H1 (cell line): Measurements from ENCODE around the gene RRAD. TPM values are rescaled to one million over a fixed set of nuclear protein-coding genes. Genes with fewer than 3 reads are reported as not detected.

Experiments used
- CTCF ChIA-PET: fragments of 300-600 bp; sonication (Branson Sonifier 250); formaldehyde crosslinking; loops from one replicate; lab custom pipeline; 2021; ENCODE audit not compliant: partially characterized antibody; lab: Charles Lee
- POLR2A ChIA-PET: fragments of 300-600 bp; sonication (Branson Sonifier 250); formaldehyde crosslinking; loops from one replicate; lab custom pipeline; 2021; ENCODE audit warnings: inconsistent platforms; ENCODE audit not compliant: partially characterized antibody; lab: Charles Lee
- DNase-seq, 2 experiments: peaks; one replicate each; pipeline versions ENCODE4 v3.0.0 to v3.0.0-alpha.2; 2010 to 2022; ENCODE audit warnings: low spot score in 2 of 2, low read depth in 1 of 2, mixed read lengths in 1 of 2
- FAIRE-seq: peaks from 2 replicates; lab custom pipeline; 2011; peaks lifted over from hg19 to GRCh38; lab: Jason Lieb, UNC
- H2AFZ ChIP-seq: 2 replicates; pipeline ENCODE4 v1.8.1; 2012; ENCODE audit warnings: low read length, inconsistent platforms
- H2AK5ac ChIP-seq: 2 replicates; pipeline ENCODE4 v1.6.1; 2013; ENCODE audit warnings: low read depth, low read length
- H2BK120ac ChIP-seq: replicated peaks from 2 replicates; pipeline ENCODE3; 2013; ENCODE audit warnings: low read depth, low read length, inconsistent platforms
- H2BK12ac ChIP-seq: 2 replicates; pipeline ENCODE4 v1.6.1; 2013; ENCODE audit warnings: low read depth, low read length
- H2BK15ac ChIP-seq: 2 replicates; pipeline ENCODE4 v1.6.1; 2013; ENCODE audit warnings: low read length
- H2BK20ac ChIP-seq: 2 replicates; pipeline ENCODE4 v1.6.1; 2013; ENCODE audit warnings: low read length
- H2BK5ac ChIP-seq: 2 replicates; pipeline ENCODE4 v1.6.1; 2013; ENCODE audit warnings: low read depth, low read length
- H3K14ac ChIP-seq: 2 replicates; pipeline ENCODE4 v1.6.1; 2013; ENCODE audit warnings: inconsistent platforms; ENCODE audit not compliant: insufficient read length
- H3K18ac ChIP-seq: 2 replicates; pipeline ENCODE4 v1.6.1; 2013; ENCODE audit warnings: low read length; ENCODE audit errors: extremely low read depth
- H3K23ac ChIP-seq: 2 replicates; pipeline ENCODE4 v1.6.1; 2013; ENCODE audit warnings: inconsistent platforms; ENCODE audit not compliant: insufficient read length
- H3K23me2 ChIP-seq: 2 replicates; pipeline ENCODE4 v1.6.1; 2013; ENCODE audit warnings: low read depth, low read length
- H3K27ac ChIP-seq: 2 replicates; pipeline ENCODE4 v1.6.1; 2011; ENCODE audit warnings: low read depth, low read length, inconsistent platforms
- H3K27me3 ChIP-seq, 4 experiments: replicated peaks in 1 of 4; 1 replicate in 1 of 4; 2 replicates in 3 of 4; pipeline versions ENCODE4 v1.6.1 to v1.8.1; 2011 to 2013; ENCODE audit warnings: low read length in 3 of 4, mild to moderate bottlenecking in 3 of 4, inconsistent platforms in 2 of 4, mixed read lengths in 2 of 4, moderate library complexity in 1 of 4; ENCODE audit not compliant: control insufficient read depth in 3 of 4, insufficient read depth in 3 of 4; ENCODE audit errors: extremely low read depth in 1 of 4
- H3K36me3 ChIP-seq, 4 experiments: 2 replicates each; pipeline versions ENCODE4 v1.6.1 to v1.8.1; 2011 to 2013; ENCODE audit warnings: mild to moderate bottlenecking in 4 of 4, low read length in 3 of 4, moderate library complexity in 2 of 4, control low read depth in 1 of 4, inconsistent platforms in 1 of 4; ENCODE audit not compliant: insufficient read depth in 4 of 4, control insufficient read depth in 2 of 4
- H3K4ac ChIP-seq: replicated peaks from 2 replicates; pipeline ENCODE3; 2013; ENCODE audit warnings: low read length, low read depth, mixed read lengths, inconsistent platforms; ENCODE audit not compliant: insufficient read length
- H3K4me1 ChIP-seq, 4 experiments: replicated peaks in 1 of 4; 1 replicate in 1 of 4; 2 replicates in 3 of 4; pipeline versions ENCODE4 v1.6.1 to v1.8.1; 2011 to 2013; ENCODE audit warnings: low read length in 3 of 4, inconsistent platforms in 2 of 4, mixed read lengths in 1 of 4; ENCODE audit not compliant: insufficient read depth in 4 of 4, control insufficient read depth in 3 of 4
- H3K4me2 ChIP-seq, 2 experiments: 2 replicates each; pipeline versions ENCODE4 v1.6.1 to v1.8.1; 2011 to 2013; ENCODE audit warnings: low read depth in 2 of 2, low read length in 2 of 2, control low read depth in 1 of 2, inconsistent platforms in 1 of 2, mild to moderate bottlenecking in 1 of 2; ENCODE audit not compliant: insufficient read depth in 1 of 2
- H3K4me3 ChIP-seq, 4 experiments: fragments of 200-600, 300-600 bp in 1 of 4; sonication (generic), shearing (Covaris generic), sonication (Bioruptor Twin) in 1 of 4; 2 replicates each; pipeline versions ENCODE4 v1.5.1 to v1.8.1; 2011 to 2016; ENCODE audit warnings: low read length in 4 of 4, low read depth in 3 of 4, control low read depth in 2 of 4, inconsistent platforms in 2 of 4, mild to moderate bottlenecking in 2 of 4, mixed read lengths in 1 of 4, moderate library complexity in 1 of 4; ENCODE audit not compliant: insufficient read depth in 2 of 4; ENCODE audit errors: extremely low read depth in 1 of 4
- H3K56ac ChIP-seq: replicated peaks from 2 replicates; pipeline ENCODE3; 2013; ENCODE audit warnings: low read depth, mild to moderate bottlenecking, mixed read lengths, low read length, inconsistent platforms; ENCODE audit not compliant: insufficient read length
- H3K79me1 ChIP-seq: 2 replicates; pipeline ENCODE4 v1.6.1; 2013; ENCODE audit warnings: low read depth, low read length, control low read depth
- H3K79me2 ChIP-seq, 2 experiments: 2 replicates each; pipeline versions ENCODE4 v1.6.1 to v1.8.1; 2012 to 2013; ENCODE audit warnings: low read length in 2 of 2, mild to moderate bottlenecking in 2 of 2, inconsistent platforms in 1 of 2; ENCODE audit not compliant: insufficient read depth in 2 of 2, control insufficient read depth in 1 of 2
- H3K9ac ChIP-seq, 4 experiments: replicated peaks in 1 of 4; 1 replicate in 1 of 4; 2 replicates in 3 of 4; pipeline versions ENCODE4 v1.6.1 to v1.8.1; 2011 to 2013; ENCODE audit warnings: low read depth in 3 of 4, low read length in 3 of 4, control low read depth in 2 of 4, mild to moderate bottlenecking in 2 of 4, moderate library complexity in 2 of 4, inconsistent platforms in 1 of 4; ENCODE audit errors: extremely low read depth in 1 of 4
- H3K9me3 ChIP-seq, 2 experiments: 2 replicates each; pipeline versions ENCODE4 v1.6.1 to v1.8.1; 2012 to 2013; ENCODE audit warnings: mild to moderate bottlenecking in 2 of 2, moderate library complexity in 2 of 2, control low read depth in 1 of 2, inconsistent platforms in 1 of 2, low read depth in 1 of 2, low read length in 1 of 2, mixed read lengths in 1 of 2; ENCODE audit not compliant: insufficient read depth in 2 of 2
- H4K20me1 ChIP-seq, 2 experiments: replicated peaks in 1 of 2; 2 replicates each; pipeline versions ENCODE3 to v1.8.1; 2011 to 2013; ENCODE audit warnings: inconsistent platforms in 2 of 2, low read length in 2 of 2, mild to moderate bottlenecking in 1 of 2; ENCODE audit not compliant: insufficient read depth in 2 of 2, control insufficient read depth in 1 of 2
- H4K5ac ChIP-seq: 2 replicates; pipeline ENCODE4 v1.6.1; 2013; ENCODE audit warnings: low read length, low read depth, mixed read lengths, inconsistent platforms; ENCODE audit not compliant: insufficient read length
- H4K8ac ChIP-seq: 2 replicates; pipeline ENCODE4 v1.8.0; 2013; ENCODE audit warnings: mild to moderate bottlenecking, moderate library complexity, low read length, inconsistent platforms; ENCODE audit not compliant: insufficient read depth; ENCODE audit errors: extremely low read depth
- H4K91ac ChIP-seq: replicated peaks from 2 replicates; pipeline ENCODE3; 2013; ENCODE audit warnings: low read length, mixed read lengths, inconsistent platforms; ENCODE audit not compliant: insufficient read length
- BRCA1 ChIP-seq: IDR thresholded peaks from 2 replicates; pipeline ENCODE4 v1.6.1; 2012; ENCODE audit warnings: low read depth, low read length, improper control_type of control experiment
- CEBPB ChIP-seq: IDR thresholded peaks from 2 replicates; pipeline ENCODE4 v1.6.1; 2012; ENCODE audit warnings: low read depth, low read length
- GTF2F1 ChIP-seq: IDR thresholded peaks from 2 replicates; pipeline ENCODE4 v1.6.1; 2012; ENCODE audit warnings: low read depth, low read length, improper control_type of control experiment, borderline replicate concordance
- HDAC6 ChIP-seq: IDR thresholded peaks from one replicate; pipeline ENCODE4 v1.7.1; 2012; ENCODE audit warnings: low read depth, mild to moderate bottlenecking, inconsistent platforms, low read length, moderate library complexity
- POLR2A ChIP-seq, 2 experiments: IDR thresholded peaks; 1 replicate in 1 of 2; 2 replicates in 1 of 2; pipeline ENCODE4 v1.6.1; 2011; ENCODE audit warnings: low read depth in 2 of 2, low read length in 2 of 2, mild to moderate bottlenecking in 2 of 2; ENCODE audit errors: control extremely low read depth in 1 of 2
- SAP30 ChIP-seq: fragments of 300-600 bp; sonication (generic); IDR thresholded peaks from 2 replicates; pipeline ENCODE4 v1.7.1; 2012; ENCODE audit warnings: low read length, moderate library complexity, mild to moderate bottlenecking, inconsistent platforms; ENCODE audit not compliant: insufficient read depth, insufficient replicate concordance
- SUZ12 ChIP-seq: fragments of 200-600 bp; sonication (generic); IDR thresholded peaks from 2 replicates; pipeline ENCODE4 v1.6.1; 2012; ENCODE audit warnings: mild to moderate bottlenecking, inconsistent platforms, low read length, moderate library complexity, mixed read lengths
- WGBS, 2 experiments: shearing (Covaris generic) in 1 of 2; methylation state at CpG; one replicate each; pipeline versions ENCODE4 v1.1.6 to v1.1.7; 2013 to 2015; ENCODE audit warnings: low lambda C conversion rate in 2 of 2, mixed read lengths in 2 of 2, inconsistent platforms in 1 of 2, low coverage in 1 of 2, missing lambda C conversion rate in 1 of 2; ENCODE audit not compliant: insufficient replicate concordance in 2 of 2, insufficient coverage in 1 of 2, insufficient read length in 1 of 2; ENCODE audit errors: extremely low coverage in 1 of 2, missing lambda C conversion rate in 1 of 2; 5-methylcytosine and 5-hydroxymethylcytosine counted together
- polyA plus RNA-seq, 7 experiments: library from polyadenylated mRNA; depleted of rRNA in 3 of 7; stranded (reverse) in 5 of 7; unstranded in 2 of 7; fragments of >200 nt in 5 of 7; fragments of 200-250 nt in 2 of 7; gene quantifications; 1 replicate in 5 of 7; 2 replicates in 1 of 7; 4 replicates in 1 of 7; pipeline versions ENCODE4 v1.2.1 to v1.2.3, GENCODE V29; 2011 to 2013; ENCODE audit warnings: missing spikeins in 2 of 7, mixed read lengths in 2 of 7
- total RNA-seq: library from RNA; stranded (reverse); fragmentation: NEBNext Ultra II Directional; extraction: Animal tissue kit (Norgen Biotek cat#: 25700); gene quantifications from 2 replicates; pipeline ENCODE4 v1.2.1, GENCODE V29; 2021

RRAD gene
- total and polyA plus RNA-seq, 2 of the 8 experiments (the other 6 are each of a cell fraction or from before 2014, with no cell fraction given) = 0.17 TPM; not detected in 1

DNA sequence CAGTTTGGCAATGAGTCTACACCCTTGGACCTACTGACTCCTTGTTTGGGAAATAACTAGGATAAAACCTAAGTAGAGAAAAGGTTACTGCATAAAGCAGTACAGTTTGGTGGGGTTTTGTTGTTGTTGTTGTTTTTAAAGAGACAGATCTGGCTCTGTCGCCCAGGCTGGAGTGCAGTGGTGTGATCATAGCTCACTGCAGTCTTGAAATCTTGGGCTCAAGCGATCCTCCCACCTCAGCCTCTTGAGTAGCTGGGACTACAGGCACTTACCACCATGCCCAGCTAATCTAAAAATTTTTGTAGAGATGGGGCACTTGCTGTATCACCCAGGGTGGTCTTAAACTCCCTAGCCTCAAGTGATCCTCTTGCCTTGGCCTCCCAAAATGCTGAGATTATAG is 43.8 kb downstream of the RRAD start:
- Histone ChIP-seq H3K4ac (no peak overlapping the region), H3K14ac (no peak overlapping the region)
- TF ChIP-seq GTF2F1 (no peak), SAP30 (no peak), SUZ12 (no peak), POLR2A (IDR thresholded peaks at IDR 0.05; ENCODE audit: control extremely low read depth in 1 of 2, low read depth in 2 of 2, low read length in 2 of 2) (no peak), HDAC6 (no peak), CEBPB (no peak), BRCA1 (no peak)
- TF ChIP-seq, all 59 proteins: peak for 0
- Histone ChIP-seq H3K4me2 (peak overlapping the region; percentile 68 to 89), H3K27me3 (peaks cover 0 to 3% (median 0%) of the 10 kb centered on the region in 4 experiments; a peak in 1 of 7 replicates), H3K79me1 (peaks cover 12% of the 10 kb centered on the region), H3K9me3 (no peaks in the 10 kb centered on the region), H3K36me3 (peaks cover 10 to 26% (median 17%) of the 10 kb centered on the region in 4 experiments), H2BK15ac (no peak overlapping the region), H3K4me1 (peaks cover 0 to 10% (median 3%) of the 10 kb centered on the region in 4 experiments; a peak in 3 of 7 replicates), H2BK20ac (no peak overlapping the region), H3K27ac (no peak overlapping the region), H2BK12ac (no peak overlapping the region), H4K5ac (peak overlapping the region; percentile 13), H2BK120ac (no peak overlapping the region), H4K20me1 (peaks cover 3 to 14% of the 10 kb centered on the region in 2 experiments), H4K91ac (no peak overlapping the region), H4K8ac (no peak overlapping the region), H3K23ac (no peak overlapping the region), H2BK5ac (no peak overlapping the region), H3K79me2 (peaks cover 0 to 30% of the 10 kb centered on the region in 2 experiments; a peak in 3 of 4 replicates), H3K23me2 (peaks cover 8% of the 10 kb centered on the region; the same call in 1 of the 2 replicates), H2AK5ac (no peak overlapping the region), H3K9ac (no peak overlapping the region; a peak in 1 of 7 replicates), H3K4me3 (peak overlapping the region; percentile 71 to 84 (median 80)), H3K56ac (no peak overlapping the region), H3K18ac (no peak overlapping the region), H2AFZ (no peak overlapping the region)
- 69% methylated on average over 2 of the region's 2 CpGs; no CpG with 5 or more reads in 1 of the 2 experiments for WGBS, 2 experiments
- no peak for FAIRE-seq
- DNase-seq = no peak
- POLR2A ChIA-PET = interaction anchor here (0.7 to 3.0 kb wide), 8 partner anchors 9 to 130 kb away, joined by 3 to 12 read pairs (median 7); partner anchors contain the start of genes DYNC1LI2 and RRAD
- CTCF ChIA-PET = interaction anchor here (0.8 to 42.0 kb wide), 8 partner anchors 9 to 47 kb away, joined by 3 to 1009 read pairs (median 7); partner anchors contain the start of genes CDH16 and RRAD
